Liver (tissue), 9 donors: ENCODE results near the gene MIB2. TPM values are rescaled to one million over a fixed set of nuclear protein-coding genes. Genes with fewer than 3 reads are reported as not detected.
"Not testable (repeated sequence)": the region's sequence is repeated elsewhere in the genome, so short reads cannot be mapped to it uniquely, and the experiment has no call there.

ENCODE experiments used
- DNase-seq: peaks from one replicate; pipeline ENCODE4 v3.0.0-alpha.2; 2017; ENCODE audit warnings: low spot score
- H3K27ac ChIP-seq, 2 donors: one replicate each; pipeline ENCODE4 v1.7.0; 2013; ENCODE audit warnings: inconsistent platforms in 2 of 2, low read length in 2 of 2, control low read depth in 1 of 2, low read depth in 1 of 2, mild to moderate bottlenecking in 1 of 2
- H3K27me3 ChIP-seq, 4 donors: one replicate each; pipeline versions ENCODE4 v1.6.1 to v1.7.0; 2013; ENCODE audit warnings: low read length in 3 of 4, inconsistent platforms in 1 of 4, mild to moderate bottlenecking in 1 of 4, moderate library complexity in 1 of 4; ENCODE audit not compliant: control insufficient read depth in 4 of 4, insufficient read depth in 4 of 4
- H3K36me3 ChIP-seq, 4 donors: one replicate each; pipeline versions ENCODE4 v1.6.1 to v1.7.0; 2013; ENCODE audit warnings: low read length in 3 of 4, mild to moderate bottlenecking in 3 of 4, low read depth in 1 of 4, moderate library complexity in 1 of 4; ENCODE audit not compliant: control insufficient read depth in 4 of 4, insufficient read depth in 3 of 4
- H3K4me1 ChIP-seq, 4 donors: one replicate each; pipeline versions ENCODE4 v1.6.1 to v1.7.0; 2013; ENCODE audit warnings: low read length in 3 of 4, mild to moderate bottlenecking in 3 of 4, moderate library complexity in 1 of 4; ENCODE audit not compliant: control insufficient read depth in 4 of 4, insufficient read depth in 4 of 4
- H3K4me3 ChIP-seq, 3 donors: one replicate each; pipeline versions ENCODE4 v1.6.1 to v1.7.0; 2013; ENCODE audit warnings: low read length in 3 of 3, control low read depth in 1 of 3, low read depth in 1 of 3, mild to moderate bottlenecking in 1 of 3
- H3K9ac ChIP-seq, 2 donors: one replicate each; pipeline ENCODE4 v1.7.0; 2013; ENCODE audit warnings: low read length in 2 of 2, mild to moderate bottlenecking in 2 of 2, moderate library complexity in 2 of 2, control low read depth in 1 of 2, low read depth in 1 of 2
- H3K9me3 ChIP-seq, 4 donors: one replicate each; pipeline versions ENCODE4 v1.6.1 to v1.7.0; 2013; ENCODE audit warnings: low read length in 3 of 4; ENCODE audit not compliant: control insufficient read depth in 4 of 4
- WGBS: extraction: QIAGEN DNeasy Blood & Tissue Kit; methylation state at CpG from one replicate; pipeline ENCODE4 v1.1.7; 2013; 5-methylcytosine and 5-hydroxymethylcytosine counted together
- polyA plus RNA-seq, 2 donors: library from polyadenylated mRNA; stranded (reverse) in 1 of 2; unstranded in 1 of 2; fragments of 200-250 nt in 1 of 2; fragments of >200 nt in 1 of 2; fragmentation: Nextera tagmentation in 1 of 2; extraction: Ambion mirVana in 1 of 2; gene quantifications; one replicate each; pipeline versions ENCODE4 v1.2.1 to v1.2.3, GENCODE V29; 2013 to 2015
- total RNA-seq, 2 donors: library from RNA; depleted of rRNA; stranded (reverse); fragments of >200 nt; gene quantifications; one replicate each; pipeline ENCODE4 v1.2.3, GENCODE V29; 2014
- donor health status: healthy.
- donor health status: healthy.
- donor health status: healthy.
- donor health status: healthy.
- donor health status: healthy.

The MIB2 gene
- total and polyA plus RNA-seq, 4 donors, result 9.8 to 33.0 (median 19.2) TPM

GRCh38 chr1:1640081-1640480 lies 24.8 kb downstream of the MIB2 start:
- H3K4me3 ChIP-seq, H3K27ac ChIP-seq, H3K4me1 ChIP-seq, H3K27me3 ChIP-seq, DNase-seq, H3K9ac ChIP-seq, H3K9me3 ChIP-seq, H3K36me3 ChIP-seq: not testable (repeated sequence)
- WGBS, result 95% methylated on average over 19 of the region's 25 CpGs

GRCh38 chr1:1640711-1641461 lies 25.6 kb downstream of the MIB2 start:
- not testable (repeated sequence) for H3K9ac ChIP-seq, H3K4me1 ChIP-seq, H3K9me3 ChIP-seq, H3K27ac ChIP-seq, H3K4me3 ChIP-seq, H3K27me3 ChIP-seq, DNase-seq
- 94% methylated on average over 32 of the region's 38 CpGs for WGBS
- peaks cover 5 to 11% (median 9%) of the 10 kb centered on the region in 4 donors for H3K36me3 ChIP-seq

GRCh38 chr1:1646326-1646725 lies 31.0 kb downstream of the MIB2 start:
- not testable (repeated sequence) for DNase-seq, H3K4me1 ChIP-seq, H3K27me3 ChIP-seq, H3K9ac ChIP-seq, H3K27ac ChIP-seq, H3K9me3 ChIP-seq, H3K4me3 ChIP-seq
- peaks cover 1 to 17% (median 14%) of the 10 kb centered on the region in 4 donors for H3K36me3 ChIP-seq
- 79% methylated on average over 5 of the region's 5 CpGs for WGBS

- not testable (repeated sequence) for H3K9ac ChIP-seq, H3K4me1 ChIP-seq, H3K27me3 ChIP-seq, H3K9me3 ChIP-seq, H3K4me3 ChIP-seq, DNase-seq, H3K27ac ChIP-seq
- WGBS, result 82% methylated on average over 17 of the region's 17 CpGs
- peaks cover 1 to 28% (median 26%) of the 10 kb centered on the region in 4 donors for H3K36me3 ChIP-seq
Observed at GRCh38 chr1:1647567-1648241, 32.4 kb downstream of the MIB2 start.

GRCh38 chr1:1648265-1648664 lies 33.0 kb downstream of the MIB2 start:
- not testable (repeated sequence) for H3K9ac ChIP-seq, DNase-seq, H3K4me3 ChIP-seq, H3K4me1 ChIP-seq, H3K27me3 ChIP-seq, H3K9me3 ChIP-seq, H3K27ac ChIP-seq
- H3K36me3 ChIP-seq, result peaks cover 1 to 28% (median 26%) of the 10 kb centered on the region in 4 donors
- 74% methylated on average over 11 of the region's 11 CpGs for WGBS
